HG03066 (cell line): ENCODE results near the gene TMOD4.

Experiments
- ATAC-seq: cut with Tn5 transposase; IDR thresholded peaks from one replicate; pipeline ENCODE4 v1.9.1; 2021; ENCODE audit warnings: low read depth; ENCODE audit not compliant: unreplicated experiment

TMOD4 gene

GRCh38 chr1:151143986-151144385, 31.8 kb downstream of the TMOD4 start:
- no peak for ATAC-seq

DNA sequence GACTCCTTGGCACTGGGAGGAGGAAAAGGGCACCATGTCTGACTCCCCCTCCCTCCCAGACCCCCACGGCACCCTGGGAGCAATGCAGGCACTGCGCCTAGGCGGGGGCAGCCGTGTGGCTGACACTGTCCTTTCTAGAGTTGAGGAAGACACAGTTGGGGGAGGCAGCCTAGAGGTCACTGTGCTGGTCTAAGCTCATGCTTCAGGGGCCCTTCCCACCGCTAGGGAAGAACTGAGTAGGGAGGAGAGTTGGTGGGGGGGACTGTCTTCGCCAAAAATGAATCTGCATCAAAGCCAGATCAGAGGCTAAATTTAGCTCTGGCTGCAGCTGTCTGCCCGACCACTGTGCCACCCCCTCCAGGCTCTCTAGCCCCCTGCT, 32.7 kb downstream of the TMOD4 start:
- no peak for ATAC-seq

DNA sequence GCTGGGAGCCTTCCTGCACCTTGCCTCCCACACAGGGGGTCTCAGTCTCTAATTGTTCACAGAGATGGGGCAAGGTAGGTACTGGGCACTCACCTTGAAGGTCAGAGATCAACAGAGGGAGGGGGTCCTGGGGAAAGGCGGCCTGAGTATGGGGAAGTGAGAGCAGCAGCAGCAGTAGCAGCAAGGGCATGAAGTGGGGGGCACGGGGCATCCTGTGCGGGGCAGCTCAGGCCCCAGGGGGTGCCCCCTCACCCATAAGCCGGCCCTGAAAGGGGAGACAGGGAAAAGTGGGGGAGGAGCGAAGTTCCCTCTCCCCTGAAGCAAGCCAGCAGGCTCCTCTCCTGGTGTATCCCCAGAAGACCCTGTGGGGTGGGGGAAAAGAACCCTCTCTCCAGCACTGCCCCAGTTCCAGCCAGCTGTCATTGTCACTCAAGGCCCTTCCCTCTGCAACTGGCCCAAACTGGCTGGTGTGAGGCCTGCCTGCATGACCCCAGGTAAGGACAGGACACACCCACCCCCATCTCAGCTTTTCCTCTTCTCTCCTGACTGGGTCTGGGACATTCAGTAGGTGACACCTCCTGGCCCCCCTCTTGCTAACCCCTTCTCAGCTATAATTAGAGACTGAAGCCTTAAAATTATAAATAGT, 33.2 kb downstream of the TMOD4 start:
- ATAC-seq = no peak

DNA sequence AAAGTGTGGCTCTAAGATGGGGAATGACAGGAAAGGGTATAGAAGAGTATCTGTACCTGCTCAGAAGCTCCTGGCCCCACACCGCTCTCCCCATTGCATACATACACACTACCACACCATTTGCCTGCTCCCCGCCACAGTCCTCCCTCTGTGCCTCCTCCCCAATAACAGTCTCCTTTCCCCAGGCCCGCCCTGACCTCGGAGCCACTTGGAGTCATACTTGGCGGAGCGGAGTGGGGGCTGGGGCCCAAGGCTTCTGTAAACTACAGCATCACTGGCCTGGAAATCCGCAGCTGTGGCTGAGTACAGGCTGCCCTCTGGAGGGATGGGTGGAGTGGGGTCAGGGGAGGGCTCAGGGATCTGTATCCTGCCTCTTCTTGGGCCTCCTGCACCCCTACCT, 38.0 kb downstream of the TMOD4 start:
- no peak for ATAC-seq

DNA sequence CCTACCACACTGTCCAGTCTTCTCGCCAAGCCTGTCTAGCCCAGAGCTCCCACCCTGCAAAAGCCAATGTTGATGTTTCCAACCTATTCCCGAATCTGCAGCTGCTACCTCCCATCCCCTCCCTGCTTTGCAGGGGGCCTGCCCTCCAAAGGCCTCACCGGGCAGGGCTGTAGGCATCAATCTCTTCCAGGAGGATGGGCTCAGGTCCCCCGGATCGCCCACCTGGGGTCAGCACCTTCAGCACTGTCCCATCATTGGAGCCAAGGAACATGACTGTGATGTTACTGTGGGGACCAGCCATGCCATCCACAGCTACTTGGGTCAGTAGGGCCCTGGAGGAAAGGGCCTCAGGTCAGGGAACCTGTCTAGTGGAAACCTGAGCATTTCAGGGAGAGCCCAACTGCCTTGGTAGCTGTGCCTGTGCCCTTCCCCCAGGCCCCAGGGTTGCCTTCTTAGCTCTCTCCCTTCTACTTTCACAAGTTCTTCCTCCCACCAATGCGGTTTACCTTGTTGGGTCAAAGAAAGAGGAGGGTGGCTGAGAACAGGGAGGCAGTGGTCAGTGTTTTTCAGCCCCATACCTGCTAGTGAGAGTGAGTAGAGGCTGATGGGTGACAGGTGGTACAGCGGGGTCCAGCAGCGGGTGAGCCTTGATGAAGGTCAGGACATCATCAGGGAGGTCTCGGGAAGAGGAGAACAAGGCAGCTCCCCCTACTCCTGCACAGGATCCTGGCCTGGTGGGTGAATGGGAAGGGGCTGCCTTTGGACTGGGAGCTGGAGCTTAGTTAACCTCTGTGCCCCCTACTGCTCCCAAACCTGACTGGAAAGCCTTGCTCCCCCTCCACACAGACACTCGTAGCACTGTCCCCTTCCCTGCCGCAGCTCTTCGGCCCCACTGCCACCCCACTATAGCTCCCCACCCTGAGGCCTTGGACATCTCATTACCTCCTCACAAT, 40.1 kb downstream of the TMOD4 start:
- no peak for ATAC-seq

GRCh38 chr1:151134991-151135390, 40.8 kb downstream of the TMOD4 start:
- no peak for ATAC-seq

GRCh38 chr1:151134396-151134795, 41.4 kb downstream of the TMOD4 start:
- no peak for ATAC-seq

DNA sequence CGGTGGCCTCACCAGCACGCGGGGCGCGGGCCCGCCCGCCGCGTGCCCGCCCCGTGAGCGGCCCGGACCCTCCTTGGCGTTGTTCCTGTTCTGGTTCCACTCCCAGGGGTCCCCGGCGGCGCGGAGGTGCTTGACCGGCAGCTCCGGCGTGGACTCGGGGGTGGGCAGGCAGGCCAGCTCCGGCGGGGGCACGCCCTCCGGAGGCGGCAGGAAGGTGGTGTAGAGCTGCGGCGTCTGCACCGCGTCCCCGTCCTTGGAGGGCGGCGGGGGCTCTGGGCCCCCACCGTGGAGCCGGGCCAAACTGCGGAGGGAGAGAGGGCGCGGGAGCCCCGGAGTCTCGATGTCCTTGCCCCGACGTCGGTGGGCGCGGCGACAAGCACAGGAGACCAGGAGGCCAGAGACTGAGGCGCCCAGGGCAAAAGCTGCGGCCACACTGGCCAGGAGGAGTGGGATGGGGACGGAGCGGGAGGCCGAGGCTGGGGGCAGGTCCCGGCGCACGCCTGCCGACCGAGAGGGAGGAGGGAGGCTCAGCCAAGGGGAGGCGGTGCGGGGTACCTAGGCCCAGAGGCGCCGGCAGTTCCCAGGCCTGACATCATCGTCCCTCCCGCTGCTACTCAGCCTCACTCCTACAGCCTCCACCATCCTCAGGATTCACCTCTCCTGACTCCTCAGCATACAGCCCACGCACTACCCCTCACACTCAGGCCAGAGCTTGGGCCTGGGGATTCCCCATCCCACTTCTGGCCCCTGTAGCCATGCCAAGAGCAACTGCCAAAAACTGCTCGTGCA, 42.6 kb downstream of the TMOD4 start:
- ATAC-seq = no peak

DNA sequence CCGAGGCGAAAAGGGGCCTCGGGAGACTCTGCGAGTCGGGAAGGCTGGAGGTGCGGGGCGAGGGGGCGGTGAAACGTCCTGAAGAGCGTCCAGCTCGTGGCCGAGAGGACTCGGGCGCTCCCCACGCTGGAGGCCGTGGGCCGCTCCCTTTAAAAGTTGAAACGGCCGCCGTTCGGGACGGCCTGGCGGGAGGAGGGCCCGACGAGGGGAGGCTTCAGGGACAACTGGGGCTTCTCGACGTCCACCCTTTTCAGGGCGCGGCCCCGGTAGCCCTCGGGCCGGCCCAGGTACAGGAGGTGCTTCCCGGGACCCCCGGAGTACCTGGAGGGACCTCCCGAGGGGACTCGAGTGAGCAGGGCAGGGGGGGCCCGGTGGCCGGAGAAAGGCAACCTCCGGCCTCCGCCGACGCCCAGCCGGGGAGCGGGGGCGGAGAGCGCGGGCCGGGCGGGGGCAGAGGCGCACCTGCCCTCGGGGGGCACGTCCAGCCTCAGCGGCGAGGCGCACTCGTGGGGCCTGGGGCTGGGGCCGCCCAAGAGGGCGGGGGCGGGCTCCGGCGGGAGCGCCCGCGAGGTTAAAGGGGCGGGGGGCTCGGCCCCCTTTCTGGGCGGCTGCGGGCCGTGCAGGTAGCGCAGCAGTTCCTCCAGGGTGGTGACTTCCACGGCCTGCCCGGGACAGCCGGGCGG, 43.3 kb downstream of the TMOD4 start:
- no peak for ATAC-seq

- ATAC-seq = no peak
These were observed 44.0 kb downstream of the TMOD4 start for GRCh38 chr1:151131701-151132334.

GRCh38 chr1:151130987-151131586, 44.7 kb downstream of the TMOD4 start:
- ATAC-seq = no peak

DNA sequence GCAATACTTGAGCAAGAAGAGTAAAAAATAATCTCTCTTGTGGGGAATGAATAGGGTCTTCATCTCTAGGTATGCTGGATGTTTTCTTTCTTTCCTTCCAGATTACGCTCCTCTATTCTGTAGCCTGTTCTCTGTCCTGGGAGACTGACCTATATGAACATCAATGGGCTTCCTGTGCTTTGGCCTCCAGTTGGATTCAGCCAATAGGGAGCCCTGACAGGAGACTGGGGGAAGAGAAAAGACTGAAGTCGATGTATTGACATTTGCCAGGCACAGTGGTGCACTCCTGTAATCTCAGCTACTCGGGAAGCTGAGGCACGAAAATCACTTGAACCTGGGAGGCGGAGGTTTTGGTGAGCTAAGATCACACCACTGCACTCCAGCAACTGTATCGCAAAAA, 47.0 kb downstream of the TMOD4 start:
- no peak for ATAC-seq

- no peak for ATAC-seq
These were observed 50.9 kb downstream of the TMOD4 start for GRCh38 chr1:151124763-151125403.
